ENCODE measurements around the gene CRLF1. TPM values are rescaled to one million over a fixed set of nuclear protein-coding genes. Genes with fewer than 3 reads are reported as not detected.

The CRLF1 gene
- total RNA-seq, 1 donor from 2014 or later, result 17.0 TPM

GRCh38 chr19:18629166-18630088, 22.8 kb upstream of the CRLF1 start:
- no peak for TF ChIP-seq CTCF (IDR thresholded peaks at IDR 0.05)
- Mint-ChIP-seq H3K9me3 (ENCODE audit: unreplicated experiment) (no peaks in the 10 kb centered on the region), H3K36me3 (ENCODE audit: unreplicated experiment) (no peaks in the 10 kb centered on the region), H3K4me3 (ENCODE audit: unreplicated experiment) (no peak overlapping the region), H3K4me1 (ENCODE audit: unreplicated experiment) (no peaks in the 10 kb centered on the region), H3K27me3 (ENCODE audit: unreplicated experiment) (peaks cover 5% of the 10 kb centered on the region), H3K27ac (ENCODE audit: unreplicated experiment) (no peak overlapping the region)
- no peak for DNase-seq (ENCODE audit: extremely low spot score, unreplicated experiment)

GRCh38 chr19:18626906-18627305, 20.3 kb upstream of the CRLF1 start:
- H3K4me3 Mint-ChIP-seq (ENCODE audit: unreplicated experiment), result no peak overlapping the region
- H3K4me1 Mint-ChIP-seq (ENCODE audit: unreplicated experiment), result no peaks in the 10 kb centered on the region
- DNase-seq (ENCODE audit: extremely low spot score, unreplicated experiment), result no peak
- H3K27me3 Mint-ChIP-seq (ENCODE audit: unreplicated experiment), result peaks cover 6% of the 10 kb centered on the region
- H3K27ac Mint-ChIP-seq (ENCODE audit: unreplicated experiment), result no peak overlapping the region
- TF ChIP-seq CTCF (IDR thresholded peaks at IDR 0.05), result no peak
- H3K9me3 Mint-ChIP-seq (ENCODE audit: unreplicated experiment), result no peaks in the 10 kb centered on the region
- H3K36me3 Mint-ChIP-seq (ENCODE audit: unreplicated experiment), result no peaks in the 10 kb centered on the region

- no peak for TF ChIP-seq CTCF (IDR thresholded peaks at IDR 0.05)
- H3K27ac Mint-ChIP-seq (ENCODE audit: unreplicated experiment), result no peak overlapping the region
- H3K4me1 Mint-ChIP-seq (ENCODE audit: unreplicated experiment), result peaks cover 2% of the 10 kb centered on the region
- H3K27me3 Mint-ChIP-seq (ENCODE audit: unreplicated experiment), result peaks cover 6% of the 10 kb centered on the region
- no peak overlapping the region for H3K4me3 Mint-ChIP-seq (ENCODE audit: unreplicated experiment)
- DNase-seq (ENCODE audit: extremely low spot score, unreplicated experiment), result no peak
- no peaks in the 10 kb centered on the region for H3K36me3 Mint-ChIP-seq (ENCODE audit: unreplicated experiment)
- no peaks in the 10 kb centered on the region for H3K9me3 Mint-ChIP-seq (ENCODE audit: unreplicated experiment)
These were observed 14.3 kb upstream of the CRLF1 start for GRCh38 chr19:18620902-18621301.

GRCh38 chr19:18620311-18620710, 13.7 kb upstream of the CRLF1 start:
- H3K36me3 Mint-ChIP-seq (ENCODE audit: unreplicated experiment), result no peaks in the 10 kb centered on the region
- no peak for TF ChIP-seq CTCF (IDR thresholded peaks at IDR 0.05)
- H3K4me1 Mint-ChIP-seq (ENCODE audit: unreplicated experiment), result peaks cover 2% of the 10 kb centered on the region
- H3K4me3 Mint-ChIP-seq (ENCODE audit: unreplicated experiment), result no peak overlapping the region
- no peak overlapping the region for H3K27ac Mint-ChIP-seq (ENCODE audit: unreplicated experiment)
- no peaks in the 10 kb centered on the region for H3K9me3 Mint-ChIP-seq (ENCODE audit: unreplicated experiment)
- DNase-seq (ENCODE audit: extremely low spot score, unreplicated experiment), result no peak
- peaks cover 6% of the 10 kb centered on the region for H3K27me3 Mint-ChIP-seq (ENCODE audit: unreplicated experiment)

GRCh38 chr19:18618236-18618635, 11.6 kb upstream of the CRLF1 start:
- Mint-ChIP-seq H3K4me3 (ENCODE audit: unreplicated experiment) (no peak overlapping the region), H3K27ac (ENCODE audit: unreplicated experiment) (no peak overlapping the region), H3K27me3 (ENCODE audit: unreplicated experiment) (peaks cover 20% of the 10 kb centered on the region), H3K36me3 (ENCODE audit: unreplicated experiment) (no peaks in the 10 kb centered on the region), H3K9me3 (ENCODE audit: unreplicated experiment) (no peaks in the 10 kb centered on the region), H3K4me1 (ENCODE audit: unreplicated experiment) (peaks cover 2% of the 10 kb centered on the region)
- no peak for DNase-seq (ENCODE audit: extremely low spot score, unreplicated experiment)
- TF ChIP-seq CTCF (IDR thresholded peaks at IDR 0.05), result no peak

Measured in osteocyte (in vitro differentiated cells).